ENCODE measurements around the gene TGM6.

TGM6 gene

GRCh38 chr20:2431185-2431584 lies 50.5 kb downstream of the TGM6 start:
- DNase-seq (ENCODE audit: extremely low read depth, insufficient read length) = no peak
- no peak for TF ChIP-seq CTCF (IDR thresholded peaks at IDR 0.05; ENCODE audit: insufficient read depth, low read length, poor library complexity, severe bottlenecking)
- Histone ChIP-seq H3K27me3 (replicated peaks; ENCODE audit: control insufficient read depth, insufficient read depth, low read length) (no peaks in the 10 kb centered on the region; the same call in 1 of the 2 replicates), H3K4me3 (replicated peaks; ENCODE audit: low read depth, low read length) (no peak overlapping the region), H3K36me3 (ENCODE audit: control insufficient read depth, insufficient read depth, low read length) (no peaks in the 10 kb centered on the region)

GRCh38 chr20:2446845-2447244 lies 66.1 kb downstream of the TGM6 start:
- no peak for TF ChIP-seq CTCF (IDR thresholded peaks at IDR 0.05; ENCODE audit: insufficient read depth, low read length, poor library complexity, severe bottlenecking)
- Histone ChIP-seq H3K27me3 (replicated peaks; ENCODE audit: control insufficient read depth, insufficient read depth, low read length) (no peaks in the 10 kb centered on the region), H3K36me3 (ENCODE audit: control insufficient read depth, insufficient read depth, low read length) (no peaks in the 10 kb centered on the region), H3K4me3 (replicated peaks; ENCODE audit: low read depth, low read length) (no peak overlapping the region)
- DNase-seq (ENCODE audit: extremely low read depth, insufficient read length) = no peak

- no peak for DNase-seq (ENCODE audit: extremely low read depth, insufficient read length)
- H3K27me3 ChIP-seq (replicated peaks; ENCODE audit: control insufficient read depth, insufficient read depth, low read length) = no peaks in the 10 kb centered on the region
- no peaks in the 10 kb centered on the region for H3K36me3 ChIP-seq (ENCODE audit: control insufficient read depth, insufficient read depth, low read length)
- H3K4me3 ChIP-seq (replicated peaks; ENCODE audit: low read depth, low read length) = no peak overlapping the region
- TF ChIP-seq CTCF (IDR thresholded peaks at IDR 0.05; ENCODE audit: insufficient read depth, low read length, poor library complexity, severe bottlenecking) = no peak
These were observed 68.7 kb downstream of the TGM6 start for GRCh38 chr20:2449386-2449785.

GRCh38 chr20:2451422-2451821 lies 70.7 kb downstream of the TGM6 start:
- Histone ChIP-seq H3K27me3 (replicated peaks; ENCODE audit: control insufficient read depth, insufficient read depth, low read length) (no peaks in the 10 kb centered on the region), H3K4me3 (replicated peaks; ENCODE audit: low read depth, low read length) (no peak overlapping the region), H3K36me3 (ENCODE audit: control insufficient read depth, insufficient read depth, low read length) (no peaks in the 10 kb centered on the region)
- DNase-seq (ENCODE audit: extremely low read depth, insufficient read length) = no peak
- TF ChIP-seq CTCF (IDR thresholded peaks at IDR 0.05; ENCODE audit: insufficient read depth, low read length, poor library complexity, severe bottlenecking) = no peak

GRCh38 chr20:2451939-2452732 lies 71.4 kb downstream of the TGM6 start:
- TF ChIP-seq CTCF (IDR thresholded peaks at IDR 0.05; ENCODE audit: insufficient read depth, low read length, poor library complexity, severe bottlenecking) = peak; percentile 90
- no peaks in the 10 kb centered on the region for H3K36me3 ChIP-seq (ENCODE audit: control insufficient read depth, insufficient read depth, low read length)

More at GRCh38 chr20:2451939-2452732, 71.4 kb downstream of the TGM6 start:
- DNase-seq (ENCODE audit: extremely low read depth, insufficient read length) = no peak
- H3K27me3 ChIP-seq (replicated peaks; ENCODE audit: control insufficient read depth, insufficient read depth, low read length) = no peaks in the 10 kb centered on the region
- H3K4me3 ChIP-seq (replicated peaks; ENCODE audit: low read depth, low read length) = no peak overlapping the region
